GM19099 (cell line): Measurements from ENCODE around the gene MBTPS1.

Experiments used
- POLR2A ChIP-seq: IDR thresholded peaks from 3 replicates; pipeline ENCODE4 v1.6.1; 2011; ENCODE audit warnings: low read depth; ENCODE audit not compliant: insufficient read length; ENCODE audit errors: extremely low read depth

MBTPS1 gene

GRCh38 chr16:84072014-84072413, 44.7 kb downstream of the MBTPS1 start:
- TF ChIP-seq POLR2A: no peak

- TF ChIP-seq POLR2A: no peak
Observed at GRCh38 chr16:84071121-84071520, 45.6 kb downstream of the MBTPS1 start.

GRCh38 chr16:84069540-84069939, 47.2 kb downstream of the MBTPS1 start:
- TF ChIP-seq POLR2A: no peak

GRCh38 chr16:84068783-84069462, 47.8 kb downstream of the MBTPS1 start:
- no peak for TF ChIP-seq POLR2A

GRCh38 chr16:84068041-84068440, 48.7 kb downstream of the MBTPS1 start:
- no peak for TF ChIP-seq POLR2A

GRCh38 chr16:84067640-84068039, 49.1 kb downstream of the MBTPS1 start:
- no peak for TF ChIP-seq POLR2A

GRCh38 chr16:84065536-84066132, 51.1 kb downstream of the MBTPS1 start:
- no peak for TF ChIP-seq POLR2A

- TF ChIP-seq POLR2A: no peak
Observed at GRCh38 chr16:84063980-84064379, 52.8 kb downstream of the MBTPS1 start.

- TF ChIP-seq POLR2A: no peak
Observed at GRCh38 chr16:84062734-84063640, 53.8 kb downstream of the MBTPS1 start.

- TF ChIP-seq POLR2A: no peak
Observed at GRCh38 chr16:84061236-84061819, 55.4 kb downstream of the MBTPS1 start.

- TF ChIP-seq POLR2A: no peak
Observed at GRCh38 chr16:84059946-84060901, 56.5 kb downstream of the MBTPS1 start.

- no peak for TF ChIP-seq POLR2A
Observed at GRCh38 chr16:84059111-84059510, 57.6 kb downstream of the MBTPS1 start.

GRCh38 chr16:84058664-84059063, 58.1 kb downstream of the MBTPS1 start:
- TF ChIP-seq POLR2A: no peak

GRCh38 chr16:84058211-84058610, 58.5 kb downstream of the MBTPS1 start:
- no peak for TF ChIP-seq POLR2A
